HG03196 (cell line): Measurements from ENCODE around the gene STK32B.
"Not testable (repeated sequence)": the region's sequence is repeated elsewhere in the genome, so short reads cannot be mapped to it uniquely, and the experiment has no call there.

Source experiments
- ATAC-seq: cut with Tn5 transposase; IDR thresholded peaks from one replicate; pipeline ENCODE4 v1.9.1; 2021; ENCODE audit not compliant: unreplicated experiment

Gene STK32B

DNA sequence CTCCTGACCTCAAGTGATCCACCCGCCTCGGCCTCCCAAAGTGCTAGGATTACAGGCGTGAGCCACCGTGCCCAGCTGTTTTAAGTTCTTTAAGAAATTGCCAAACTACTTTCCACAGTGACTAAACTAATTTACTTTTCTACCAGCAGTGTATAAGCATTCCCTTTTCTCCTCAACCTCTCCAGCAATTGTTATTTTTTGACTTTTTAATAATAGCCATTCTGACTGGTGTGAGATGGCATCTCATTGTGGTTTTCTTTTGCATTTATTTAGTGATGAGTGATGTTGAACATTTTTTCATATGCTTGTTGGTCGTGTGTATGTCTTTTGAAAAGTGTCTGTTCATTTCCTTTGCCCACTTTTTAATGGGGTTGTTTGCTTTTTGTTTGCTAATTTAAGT is 199.3 kb downstream of the STK32B start:
- ATAC-seq, result not testable (repeated sequence)

GRCh38 chr4:5256421-5256820 is 205.1 kb downstream of the STK32B start:
- ATAC-seq, result no peak

GRCh38 chr4:5257086-5257485 is 205.8 kb downstream of the STK32B start:
- no peak for ATAC-seq

DNA sequence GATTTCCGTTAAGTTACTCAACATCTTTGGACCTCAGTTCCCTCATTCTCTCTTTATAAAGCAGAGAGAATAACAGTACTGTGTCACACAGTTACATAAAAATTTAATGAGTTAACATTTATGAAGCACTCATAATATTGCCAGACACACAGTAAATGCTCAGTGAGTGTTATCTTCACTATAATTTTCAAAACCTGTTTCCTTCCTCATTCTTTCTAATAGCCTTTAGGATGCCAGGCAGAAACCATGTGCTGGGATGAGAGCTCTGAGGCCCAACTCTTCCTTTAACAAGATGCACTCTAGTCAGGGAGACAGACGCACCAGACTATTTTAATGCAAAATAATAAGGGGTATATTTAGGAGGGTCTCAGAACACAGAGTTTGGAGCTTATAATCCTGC is 208.2 kb downstream of the STK32B start:
- no peak for ATAC-seq

GRCh38 chr4:5260121-5260520 is 208.8 kb downstream of the STK32B start:
- ATAC-seq, result no peak

DNA sequence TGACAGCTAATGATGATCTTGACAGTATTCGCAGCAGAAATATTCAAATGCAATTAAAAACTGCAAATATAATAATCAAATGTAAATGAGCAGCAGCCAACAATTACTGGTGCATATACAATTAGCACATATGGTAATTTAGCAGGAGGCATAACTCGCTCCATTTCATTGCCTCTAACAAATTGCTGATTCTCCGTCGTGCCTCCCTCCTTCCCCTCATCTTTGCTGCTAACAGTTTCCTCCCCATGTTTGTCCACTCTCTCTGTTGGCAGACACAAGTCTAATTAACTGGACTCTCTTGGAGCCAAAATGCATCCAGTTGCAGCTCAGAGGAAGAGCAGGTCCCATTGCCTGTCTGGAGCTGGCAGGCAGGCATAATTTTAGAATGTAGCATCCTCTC is 210.6 kb downstream of the STK32B start:
- no peak for ATAC-seq

DNA sequence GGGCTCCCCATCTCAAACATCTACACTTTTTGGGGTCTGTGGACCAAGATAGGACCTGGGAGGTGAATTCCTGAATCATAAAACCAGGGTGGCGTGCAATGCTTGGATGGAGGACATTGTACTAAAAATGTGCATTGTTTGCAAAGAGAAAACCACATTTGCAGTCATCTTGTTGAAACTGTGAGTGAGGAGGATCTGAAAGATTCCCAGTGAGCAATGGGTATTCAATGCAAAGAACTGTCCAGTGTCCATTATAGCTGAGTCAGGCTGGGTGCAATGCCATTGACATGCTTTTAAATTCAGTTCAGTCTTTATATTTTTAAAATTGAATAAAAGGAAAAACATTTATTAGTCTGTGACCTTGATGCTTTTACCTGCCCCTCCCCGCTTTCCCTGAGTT is 215.7 kb downstream of the STK32B start:
- ATAC-seq, result no peak

DNA sequence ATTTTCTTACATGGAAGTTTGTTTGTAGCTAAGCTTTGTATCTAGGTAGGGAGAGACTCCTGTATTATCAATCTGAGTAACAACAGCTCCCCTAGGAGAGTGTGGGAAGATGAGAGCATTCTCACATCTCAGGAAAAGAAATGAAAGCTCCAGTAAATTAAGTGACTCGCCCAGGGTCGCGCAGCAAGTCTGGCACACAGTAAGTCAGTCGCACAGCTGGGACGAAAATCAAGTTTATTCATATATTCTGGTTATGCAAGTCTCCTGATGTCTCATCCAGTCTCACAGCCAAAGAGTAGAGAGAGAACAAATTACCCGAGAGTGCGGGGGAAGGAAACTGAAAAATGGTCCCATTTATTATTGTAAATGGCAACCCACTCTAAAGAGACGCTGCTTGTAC is 216.1 kb downstream of the STK32B start:
- ATAC-seq, result no peak

- ATAC-seq, result no peak
These were observed 225.3 kb downstream of the STK32B start for GRCh38 chr4:5276475-5277075.

- ATAC-seq, result no peak
These were observed 225.8 kb downstream of the STK32B start for GRCh38 chr4:5277079-5277478.

DNA sequence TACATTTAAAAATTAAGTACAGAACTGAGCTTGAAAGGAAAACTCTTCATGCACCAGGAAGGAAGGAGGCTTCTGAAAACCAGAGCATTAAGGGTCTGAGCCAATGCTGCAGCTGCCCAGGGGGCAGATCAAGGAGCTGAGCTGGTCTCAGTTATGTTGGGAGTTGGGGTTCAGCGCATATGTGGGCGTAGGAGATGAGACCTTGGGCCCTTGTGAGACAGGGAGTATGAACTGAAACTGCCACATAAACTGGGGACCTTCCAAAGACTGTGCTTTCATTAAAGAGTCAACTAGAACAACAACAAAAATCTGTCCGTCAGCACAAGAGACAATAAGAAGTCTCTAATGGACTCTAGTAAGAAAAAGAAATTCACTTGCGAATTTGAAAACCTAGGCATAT is 226.9 kb downstream of the STK32B start:
- no peak for ATAC-seq

GRCh38 chr4:5280069-5280468 is 228.8 kb downstream of the STK32B start:
- not testable (repeated sequence) for ATAC-seq

DNA sequence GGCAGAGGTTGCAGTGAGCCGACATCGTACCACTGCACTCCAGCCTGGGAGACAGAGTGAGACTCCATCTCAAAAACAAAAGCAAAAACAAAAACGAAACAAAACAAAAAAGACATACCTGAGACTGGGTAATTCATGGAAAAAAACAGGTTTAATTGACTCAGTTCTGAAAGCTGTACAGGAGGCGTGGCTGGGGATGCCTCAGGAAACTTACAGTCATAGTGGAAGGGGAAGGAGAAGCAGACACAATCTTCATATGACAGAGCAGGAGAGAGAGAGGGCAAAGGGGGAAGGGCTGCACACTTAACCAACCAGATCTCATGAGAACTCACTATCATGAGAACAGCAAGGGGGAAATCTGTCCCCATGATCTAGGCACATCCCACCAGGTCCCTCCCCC is 229.5 kb downstream of the STK32B start:
- ATAC-seq, result no peak

DNA sequence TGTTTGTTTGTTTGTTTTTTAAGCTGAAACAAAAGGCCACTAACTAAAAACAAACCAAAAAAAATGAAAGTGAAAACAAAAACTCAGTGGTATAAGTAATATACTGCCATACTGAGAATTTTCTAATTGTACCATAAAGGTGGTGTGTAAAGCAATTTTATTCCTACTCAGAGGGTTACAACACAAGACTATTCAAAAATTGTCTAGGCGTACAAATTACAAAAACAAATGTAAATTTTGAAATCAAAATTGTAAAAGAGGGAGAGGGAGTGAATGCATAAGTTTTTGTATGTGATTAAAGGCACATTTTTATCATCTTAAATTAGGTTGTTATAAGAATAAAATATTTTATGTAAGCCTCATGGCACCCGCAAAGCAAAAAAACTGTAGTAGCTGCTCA is 232.6 kb downstream of the STK32B start:
- ATAC-seq, result no peak

DNA sequence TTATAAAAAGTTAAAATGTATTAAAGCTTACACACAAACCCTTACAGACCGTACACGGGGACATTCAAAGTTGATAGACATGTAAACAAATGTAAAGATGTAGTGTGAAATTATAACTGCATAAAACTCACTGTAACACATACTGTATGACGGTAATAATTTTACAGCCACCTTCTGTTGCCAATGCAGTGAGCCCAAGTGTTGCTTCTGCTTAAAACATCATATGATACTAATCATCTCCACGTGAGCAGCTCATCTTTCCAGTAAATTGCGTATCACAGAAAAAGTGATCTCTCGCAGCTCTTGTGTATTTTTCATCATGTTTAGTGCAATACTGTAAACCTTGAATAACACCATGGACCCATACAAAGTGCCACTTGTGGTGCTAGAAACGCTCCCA is 233.2 kb downstream of the STK32B start:
- no peak for ATAC-seq

GRCh38 chr4:5292101-5292500 is 240.8 kb downstream of the STK32B start:
- no peak for ATAC-seq

- ATAC-seq, result not testable (repeated sequence)
These were observed 246.9 kb downstream of the STK32B start for GRCh38 chr4:5298000-5298787.

DNA sequence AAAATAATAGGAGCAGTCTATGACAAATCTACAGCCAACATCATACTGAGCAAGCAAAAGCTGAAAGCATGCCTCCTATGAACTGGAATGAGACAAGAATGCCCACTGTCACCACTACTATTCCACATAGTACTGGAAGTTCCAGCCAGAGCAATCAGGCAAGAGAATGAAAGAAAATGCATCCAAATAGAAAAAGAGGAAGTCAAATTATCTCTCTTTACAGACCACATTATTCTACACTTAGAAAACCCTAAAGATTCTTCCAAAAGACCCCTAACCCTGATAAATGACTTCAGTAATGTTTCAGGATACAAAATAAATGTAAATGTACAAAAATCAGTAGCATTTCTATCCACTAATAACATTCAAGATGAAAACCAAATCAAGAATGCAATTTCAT is 249.0 kb downstream of the STK32B start:
- ATAC-seq, result no peak

DNA sequence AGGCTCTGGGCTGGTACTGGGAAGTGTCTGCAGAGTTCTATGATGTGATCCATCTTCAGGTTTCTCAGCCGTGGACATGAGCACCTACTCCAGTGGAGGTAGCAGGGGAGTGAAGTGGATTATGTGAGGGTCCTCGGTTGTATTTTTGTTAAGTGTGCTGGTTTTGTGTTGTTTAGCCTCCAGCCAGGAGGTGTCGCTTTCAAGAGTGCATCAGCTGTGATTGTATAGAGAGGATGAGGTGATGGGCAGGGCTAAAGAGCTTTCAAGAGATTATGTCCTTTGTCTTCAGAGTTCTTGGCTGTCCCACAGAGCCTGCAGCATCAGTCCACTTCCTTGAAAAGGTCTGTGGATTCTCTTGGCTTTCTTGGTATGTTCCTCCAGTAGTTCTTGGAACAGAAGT is 256.6 kb downstream of the STK32B start:
- ATAC-seq, result no peak

DNA sequence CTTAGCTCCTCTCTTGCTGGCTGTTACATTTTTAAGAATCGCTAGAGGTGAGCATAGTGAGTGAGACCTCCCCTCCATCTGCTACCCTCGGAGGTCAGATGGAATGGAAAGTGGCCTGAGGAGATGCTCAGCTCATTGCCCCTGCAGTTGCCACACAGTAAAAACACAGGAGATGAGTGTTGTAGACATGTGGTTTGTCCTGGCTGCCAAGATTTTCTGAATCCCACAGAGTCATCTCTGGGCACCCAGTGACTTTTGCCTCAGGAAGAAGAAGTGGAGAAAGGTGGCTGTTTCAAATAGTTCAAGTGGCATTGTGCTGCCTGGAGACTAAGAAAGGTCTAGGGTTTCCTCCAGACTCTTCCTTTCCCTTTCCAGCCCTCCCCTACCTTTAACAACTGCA is 271.0 kb downstream of the STK32B start:
- ATAC-seq, result no peak

DNA sequence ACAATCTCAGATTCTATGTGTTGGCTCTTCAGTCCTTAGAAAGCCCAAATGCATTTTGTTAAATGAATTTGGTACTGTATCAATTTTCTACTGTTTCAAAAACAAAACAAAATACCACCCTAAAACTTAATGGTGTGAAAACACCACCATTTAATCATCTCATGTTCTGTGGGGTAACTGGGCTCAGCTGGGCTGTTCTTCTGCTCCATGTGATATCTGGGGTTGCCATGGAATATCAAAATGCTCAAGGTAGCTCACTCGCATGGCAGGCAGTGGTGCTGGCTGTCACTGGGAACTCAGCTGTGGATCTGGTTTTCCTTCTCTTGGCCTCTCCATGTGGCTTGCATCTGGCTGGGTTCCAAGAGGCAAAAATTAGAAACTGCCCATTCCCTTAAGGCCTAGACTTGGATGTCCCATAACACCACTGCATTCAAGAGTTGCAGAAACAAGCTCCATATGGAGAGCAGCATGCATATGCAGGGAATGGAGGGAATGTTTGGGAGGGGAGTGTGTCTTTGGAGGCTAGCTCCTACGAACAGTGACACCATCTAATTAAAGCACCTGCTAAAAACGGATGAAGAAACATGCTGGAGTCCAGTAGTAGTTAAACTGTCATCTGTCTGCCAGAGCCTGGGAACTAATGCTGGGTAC is 279.2 kb downstream of the STK32B start:
- ATAC-seq, result no peak

- no peak for ATAC-seq
These were observed 286.5 kb downstream of the STK32B start for GRCh38 chr4:5337731-5338130.
